ENCODE results near the gene RHOT1. TPM values are rescaled to one million over a fixed set of nuclear protein-coding genes. Genes with fewer than 3 reads are reported as not detected.
"Not testable (repeated sequence)": the region's sequence is repeated elsewhere in the genome, so short reads cannot be mapped to it uniquely, and the experiment has no call there.

The RHOT1 gene
- total RNA-seq, 1 experiment from 2014 or later, result 49.2 TPM

- H3K36me3 ChIP-seq; DNase-seq; H3K27ac ChIP-seq; H3K4me3 ChIP-seq; H3K27me3 ChIP-seq; H3K9me3 ChIP-seq (replicated peaks): not testable (repeated sequence)
- peaks cover 11% of the 10 kb centered on the region; the same call in 1 of the 2 replicates for H3K4me1 ChIP-seq
Measured at GRCh38 chr17:32115546-32115945, 26.8 kb upstream of the RHOT1 start.

GRCh38 chr17:32116937-32117336 lies 25.4 kb upstream of the RHOT1 start:
- no peaks in the 10 kb centered on the region for H3K36me3 ChIP-seq
- DNase-seq, result no peak
- no peak overlapping the region for H3K27ac ChIP-seq
- H3K4me1 ChIP-seq, result peaks cover 3% of the 10 kb centered on the region; the same call in 1 of the 2 replicates
- H3K4me3 ChIP-seq, result no peak overlapping the region
- H3K27me3 ChIP-seq, result no peaks in the 10 kb centered on the region; the same call in 1 of the 2 replicates
- H3K9me3 ChIP-seq (replicated peaks), result no peaks in the 10 kb centered on the region

- H3K27ac ChIP-seq, result no peak overlapping the region
- no peaks in the 10 kb centered on the region; the same call in 1 of the 2 replicates for H3K27me3 ChIP-seq
- DNase-seq, result no peak
- no peaks in the 10 kb centered on the region for H3K9me3 ChIP-seq (replicated peaks)
- H3K4me1 ChIP-seq, result no peaks in the 10 kb centered on the region
- H3K4me3 ChIP-seq, result no peak overlapping the region
- no peaks in the 10 kb centered on the region for H3K36me3 ChIP-seq
Measured at GRCh38 chr17:32117399-32117798, 24.9 kb upstream of the RHOT1 start.

GRCh38 chr17:32118088-32118487 lies 24.2 kb upstream of the RHOT1 start:
- not testable (repeated sequence) for H3K9me3 ChIP-seq (replicated peaks); H3K4me1 ChIP-seq; H3K4me3 ChIP-seq; H3K27me3 ChIP-seq; DNase-seq; H3K36me3 ChIP-seq; H3K27ac ChIP-seq

GRCh38 chr17:32118835-32119234 lies 23.5 kb upstream of the RHOT1 start:
- no peaks in the 10 kb centered on the region; the same call in 1 of the 2 replicates for H3K27me3 ChIP-seq
- no peak for DNase-seq
- no peak overlapping the region for H3K27ac ChIP-seq
- no peaks in the 10 kb centered on the region for H3K36me3 ChIP-seq
- no peaks in the 10 kb centered on the region for H3K4me1 ChIP-seq
- H3K4me3 ChIP-seq, result no peak overlapping the region
- no peaks in the 10 kb centered on the region for H3K9me3 ChIP-seq (replicated peaks)

- Histone ChIP-seq H3K9me3 (replicated peaks) (no peaks in the 10 kb centered on the region), H3K36me3 (no peaks in the 10 kb centered on the region), H3K4me3 (no peak overlapping the region), H3K27ac (no peak overlapping the region), H3K4me1 (no peaks in the 10 kb centered on the region), H3K27me3 (no peaks in the 10 kb centered on the region; the same call in 1 of the 2 replicates)
- DNase-seq, result no peak
Measured at GRCh38 chr17:32120141-32120540, 22.2 kb upstream of the RHOT1 start.

GRCh38 chr17:32120716-32121115 lies 21.6 kb upstream of the RHOT1 start:
- no peaks in the 10 kb centered on the region for H3K36me3 ChIP-seq
- no peaks in the 10 kb centered on the region; the same call in 1 of the 2 replicates for H3K27me3 ChIP-seq
- no peak overlapping the region for H3K27ac ChIP-seq
- no peak for DNase-seq
- no peaks in the 10 kb centered on the region for H3K4me1 ChIP-seq
- H3K4me3 ChIP-seq, result no peak overlapping the region
- H3K9me3 ChIP-seq (replicated peaks), result no peaks in the 10 kb centered on the region

- H3K9me3 ChIP-seq (replicated peaks), result no peaks in the 10 kb centered on the region
- no peak overlapping the region for H3K27ac ChIP-seq
- no peak for DNase-seq
- H3K4me1 ChIP-seq, result 0 out of 2 replicates have a peak, but pooled peaks cover 2% of the 10 kb centered on the region
- H3K27me3 ChIP-seq, result no peaks in the 10 kb centered on the region; the same call in 1 of the 2 replicates
- H3K4me3 ChIP-seq, result no peak overlapping the region
- H3K36me3 ChIP-seq, result no peaks in the 10 kb centered on the region
Measured at GRCh38 chr17:32123782-32124181, 18.5 kb upstream of the RHOT1 start.

- Histone ChIP-seq H3K9me3 (replicated peaks) (no peaks in the 10 kb centered on the region), H3K27ac (no peak overlapping the region), H3K27me3 (no peaks in the 10 kb centered on the region; the same call in 1 of the 2 replicates), H3K4me3 (no peak overlapping the region), H3K4me1 (0 out of 2 replicates have a peak, but pooled peaks cover 2% of the 10 kb centered on the region), H3K36me3 (no peaks in the 10 kb centered on the region)
- DNase-seq, result peak in 1 of 2 experiments; percentile 27
Measured at GRCh38 chr17:32124985-32125847, 17.1 kb upstream of the RHOT1 start.

GRCh38 chr17:32125848-32126153 lies 16.5 kb upstream of the RHOT1 start:
- no peak for DNase-seq
- Histone ChIP-seq H3K36me3 (no peaks in the 10 kb centered on the region), H3K9me3 (replicated peaks) (no peaks in the 10 kb centered on the region), H3K27me3 (no peaks in the 10 kb centered on the region; the same call in 1 of the 2 replicates), H3K27ac (no peak overlapping the region), H3K4me3 (no peak overlapping the region), H3K4me1 (0 out of 2 replicates have a peak, but pooled peaks cover 2% of the 10 kb centered on the region)

- Histone ChIP-seq H3K4me1 (0 out of 2 replicates have a peak, but pooled peaks cover 2% of the 10 kb centered on the region), H3K4me3 (no peak overlapping the region), H3K27ac (no peak overlapping the region), H3K9me3 (replicated peaks) (no peaks in the 10 kb centered on the region), H3K36me3 (no peaks in the 10 kb centered on the region), H3K27me3 (no peaks in the 10 kb centered on the region; the same call in 1 of the 2 replicates)
- no peak for DNase-seq
Measured at GRCh38 chr17:32126325-32126724, 16.0 kb upstream of the RHOT1 start.

GRCh38 chr17:32126746-32127145 lies 15.6 kb upstream of the RHOT1 start:
- Histone ChIP-seq H3K4me3 (no peak overlapping the region; the same call in 1 of the 2 replicates), H3K36me3 (no peaks in the 10 kb centered on the region), H3K27me3 (no peaks in the 10 kb centered on the region; the same call in 1 of the 2 replicates), H3K4me1 (0 out of 2 replicates have a peak, but pooled peaks cover 2% of the 10 kb centered on the region), H3K9me3 (replicated peaks) (no peaks in the 10 kb centered on the region), H3K27ac (no peak overlapping the region)
- DNase-seq, result no peak

- Histone ChIP-seq H3K4me1 (0 out of 2 replicates have a peak, but pooled peaks cover 2% of the 10 kb centered on the region), H3K36me3 (no peaks in the 10 kb centered on the region), H3K27ac (no peak overlapping the region), H3K9me3 (replicated peaks) (no peaks in the 10 kb centered on the region), H3K27me3 (no peaks in the 10 kb centered on the region), H3K4me3 (peak overlapping the region; percentile 65)
- DNase-seq, result peak; percentile 70 to 74
Measured at GRCh38 chr17:32127158-32127897, 15.0 kb upstream of the RHOT1 start.

GRCh38 chr17:32128470-32128869 lies 13.8 kb upstream of the RHOT1 start:
- H3K4me1 ChIP-seq; H3K9me3 ChIP-seq (replicated peaks); H3K4me3 ChIP-seq; H3K27me3 ChIP-seq; H3K27ac ChIP-seq; H3K36me3 ChIP-seq; DNase-seq: not testable (repeated sequence)

- peak; percentile 32 to 62 for DNase-seq
- not testable (repeated sequence) for H3K4me3 ChIP-seq; H3K27me3 ChIP-seq; H3K27ac ChIP-seq; H3K9me3 ChIP-seq (replicated peaks); H3K4me1 ChIP-seq; H3K36me3 ChIP-seq
Measured at GRCh38 chr17:32135497-32136117, 6.7 kb upstream of the RHOT1 start.
